Measurements from ENCODE around the gene TRAPPC10. TPM values are rescaled to one million over a fixed set of nuclear protein-coding genes. Genes with fewer than 3 reads are reported as not detected.

The TRAPPC10 gene
- total and polyA plus RNA-seq, 9 of the 15 experiments (the other 6 are each of a cell fraction or from before 2014, with no cell fraction given): 1.1 to 33.8 (median 24.3) TPM

DNA sequence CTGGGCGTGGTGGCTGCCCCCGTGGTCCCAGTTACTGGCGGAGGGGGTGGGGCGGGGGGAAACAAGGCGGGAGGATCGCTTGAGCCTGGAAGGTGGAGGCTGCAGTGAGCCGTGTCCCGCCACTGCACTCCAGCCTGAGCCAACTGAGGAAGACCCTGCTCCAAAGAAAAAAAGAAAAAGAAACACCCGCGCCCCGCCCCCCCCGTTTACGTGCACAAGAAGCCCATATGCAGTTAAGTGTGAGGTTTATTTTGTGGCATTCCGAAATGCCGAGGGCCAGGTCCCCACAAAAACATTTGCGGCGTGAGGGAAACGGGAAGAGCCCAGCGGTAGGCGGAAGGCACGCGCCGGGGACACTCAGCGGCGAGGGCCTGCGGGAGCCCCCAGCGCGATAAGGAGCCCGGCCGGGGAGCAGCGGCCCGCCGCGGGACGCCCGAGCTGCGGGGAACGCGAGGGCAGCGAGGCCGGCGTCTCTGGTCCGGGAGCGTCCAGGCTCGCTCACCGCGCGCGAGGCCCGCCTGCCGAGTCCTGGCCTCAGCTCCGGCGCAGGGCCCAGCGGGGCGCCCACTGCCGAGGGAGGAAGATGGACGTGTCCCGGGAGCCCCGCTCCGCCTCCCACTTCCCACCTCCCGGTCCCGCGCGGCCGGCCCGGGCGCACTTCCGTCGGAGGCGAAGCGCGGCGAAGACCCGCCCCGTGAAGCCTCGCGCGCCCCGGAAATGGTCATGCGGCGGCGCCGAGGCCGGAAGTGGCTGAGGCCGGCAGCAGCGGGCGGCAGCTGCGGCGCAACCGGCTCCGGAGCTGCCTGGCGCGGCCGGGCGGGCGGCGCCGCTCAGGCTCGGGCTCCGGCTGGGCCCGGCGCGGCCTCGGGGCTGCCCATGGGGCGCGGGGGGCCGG lies at the start of gene TRAPPC10 (continued):
- TF ChIP-seq, protein P1, sequence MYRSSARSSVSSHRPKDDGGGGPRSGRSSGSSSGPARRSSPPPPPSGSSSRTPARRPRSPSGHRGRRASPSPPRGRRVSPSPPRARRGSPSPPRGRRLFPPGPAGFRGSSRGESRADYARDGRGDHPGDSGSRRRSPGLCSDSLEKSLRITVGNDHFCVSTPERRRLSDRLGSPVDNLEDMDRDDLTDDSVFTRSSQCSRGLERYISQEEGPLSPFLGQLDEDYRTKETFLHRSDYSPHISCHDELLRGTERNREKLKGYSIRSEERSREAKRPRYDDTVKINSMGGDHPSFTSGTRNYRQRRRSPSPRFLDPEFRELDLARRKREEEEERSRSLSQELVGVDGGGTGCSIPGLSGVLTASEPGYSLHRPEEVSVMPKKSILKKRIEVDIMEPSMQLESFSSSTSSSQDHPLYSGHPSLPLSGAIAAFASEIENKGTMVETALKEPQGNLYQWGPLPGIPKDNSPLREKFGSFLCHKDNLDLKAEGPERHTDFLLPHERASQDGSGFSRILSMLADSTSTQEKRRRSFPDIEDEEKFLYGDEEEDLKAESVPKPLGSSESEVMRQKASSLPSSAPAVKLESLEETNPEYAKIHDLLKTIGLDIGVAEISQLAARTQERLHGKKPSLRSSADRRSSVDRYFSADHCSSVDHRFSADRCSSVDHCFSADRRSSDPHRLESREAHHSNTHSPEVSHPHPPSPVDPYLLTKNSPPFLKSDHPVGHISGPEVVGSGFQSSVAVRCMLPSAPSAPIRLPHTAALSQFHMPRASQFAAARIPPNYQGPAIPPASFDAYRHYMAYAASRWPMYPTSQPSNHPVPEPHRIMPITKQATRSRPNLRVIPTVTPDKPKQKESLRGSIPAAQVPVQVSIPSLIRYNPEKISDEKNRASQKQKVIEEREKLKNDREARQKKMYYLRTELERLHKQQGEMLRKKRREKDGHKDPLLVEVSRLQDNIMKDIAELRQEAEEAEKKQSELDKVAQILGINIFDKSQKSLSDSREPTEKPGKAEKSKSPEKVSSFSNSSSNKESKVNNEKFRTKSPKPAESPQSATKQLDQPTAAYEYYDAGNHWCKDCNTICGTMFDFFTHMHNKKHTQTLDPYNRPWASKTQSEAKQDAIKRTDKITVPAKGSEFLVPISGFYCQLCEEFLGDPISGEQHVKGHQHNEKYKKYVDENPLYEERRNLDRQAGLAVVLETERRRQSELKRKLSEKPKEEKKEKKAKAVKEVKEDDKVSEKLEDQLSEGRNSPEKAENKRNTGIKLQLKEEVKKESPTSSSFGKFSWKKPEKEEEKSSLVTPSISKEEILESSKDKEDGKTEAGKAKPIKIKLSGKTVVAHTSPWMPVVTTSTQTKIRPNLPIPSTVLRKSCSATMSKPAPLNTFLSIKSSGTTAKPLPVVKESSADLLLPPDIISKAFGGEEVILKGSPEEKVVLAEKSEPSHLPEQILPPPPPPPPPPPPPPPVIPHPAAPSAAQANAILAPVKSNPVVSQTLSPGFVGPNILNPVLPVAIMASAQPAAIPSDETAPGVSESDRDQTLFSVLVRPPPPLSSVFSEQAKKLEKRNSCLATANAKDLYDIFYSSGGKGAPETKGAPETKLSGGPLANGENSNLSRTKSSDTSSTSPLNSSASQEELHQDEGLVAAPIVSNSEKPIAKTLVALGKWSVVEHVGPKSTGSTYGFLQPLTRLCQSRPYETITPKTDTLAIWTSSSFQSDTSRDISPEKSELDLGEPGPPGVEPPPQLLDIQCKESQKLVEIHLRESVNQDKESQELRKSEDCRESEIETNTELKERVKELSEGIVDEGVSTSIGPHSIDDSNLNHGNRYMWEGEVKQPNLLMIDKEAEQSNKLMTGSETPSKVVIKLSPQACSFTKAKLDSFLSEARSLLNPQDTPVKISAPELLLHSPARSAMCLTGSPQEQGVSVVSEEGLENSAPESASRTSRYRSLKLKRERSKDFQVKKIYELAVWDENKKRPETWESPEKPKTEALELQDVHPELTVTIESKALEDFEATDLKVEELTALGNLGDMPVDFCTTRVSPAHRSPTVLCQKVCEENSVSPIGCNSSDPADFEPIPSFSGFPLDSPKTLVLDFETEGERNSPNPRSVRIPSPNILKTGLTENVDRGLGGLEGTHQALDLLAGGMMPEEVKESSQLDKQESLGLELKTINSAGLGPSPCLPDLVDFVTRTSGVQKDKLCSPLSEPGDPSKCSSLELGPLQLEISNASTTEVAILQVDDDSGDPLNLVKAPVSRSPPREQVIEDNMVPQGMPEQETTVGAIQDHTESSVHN (IDR thresholded peaks at IDR 0.05; ENCODE audit: borderline replicate concordance in 1 of 2, low read depth in 1 of 2): no peak
- TF ChIP-seq ZBTB8A (IDR thresholded peaks at IDR 0.05; ENCODE audit: partially characterized antibody) (no peak), FOXK1 (CRISPR knock-in tag; IDR thresholded peaks at IDR 0.05; ENCODE audit: borderline replicate concordance) (no peak), PTRF (tag; IDR thresholded peaks at IDR 0.05) (no peak), NR2C2 (CRISPR knock-in tag; IDR thresholded peaks at IDR 0.05) (peak; percentile 54; the same call in 1 of the 2 replicates), NR2C2 (tag; IDR thresholded peaks at IDR 0.05) (no peak), ZFPM2 (CRISPR knock-in tag; IDR thresholded peaks at IDR 0.05) (0 out of 2 replicates have a peak, but pooled peaks have one; percentile 30), ZNF23 (CRISPR knock-in tag; IDR thresholded peaks at IDR 0.05) (no peak), MAFK (IDR thresholded peaks at IDR 0.05; ENCODE audit: low read length) (no peak), NR4A1 (CRISPR knock-in tag; IDR thresholded peaks at IDR 0.05) (peak; percentile 91; the same call in 1 of the 2 replicates), NR4A1 (tag; IDR thresholded peaks at IDR 0.05) (no peak), CBX1 (IDR thresholded peaks at IDR 0.05; ENCODE audit: low read depth) (0 out of 2 replicates have a peak, but pooled peaks have one; percentile 44), FOXP1 (CRISPR knock-in tag; IDR thresholded peaks at IDR 0.05) (no peak), PHF8 (IDR thresholded peaks at IDR 0.05; ENCODE audit: borderline replicate concordance, low read length) (peak; percentile 95; the same call in 1 of the 2 replicates), MAZ (CRISPR knock-in tag; conservative IDR thresholded peaks at IDR 0.05 in 1 of 2, IDR thresholded peaks at IDR 0.05 in 1 of 2) (peak in 1 of 2 experiments; percentile 96; a peak in 3 of 4 replicates), ZC3H8 (IDR thresholded peaks at IDR 0.05) (no peak), NCOA6 (IDR thresholded peaks at IDR 0.05) (no peak), SMARCE1 (IDR thresholded peaks at IDR 0.05) (no peak; the same call in 1 of the 2 replicates)
- TF ChIP-seq, protein P2, sequence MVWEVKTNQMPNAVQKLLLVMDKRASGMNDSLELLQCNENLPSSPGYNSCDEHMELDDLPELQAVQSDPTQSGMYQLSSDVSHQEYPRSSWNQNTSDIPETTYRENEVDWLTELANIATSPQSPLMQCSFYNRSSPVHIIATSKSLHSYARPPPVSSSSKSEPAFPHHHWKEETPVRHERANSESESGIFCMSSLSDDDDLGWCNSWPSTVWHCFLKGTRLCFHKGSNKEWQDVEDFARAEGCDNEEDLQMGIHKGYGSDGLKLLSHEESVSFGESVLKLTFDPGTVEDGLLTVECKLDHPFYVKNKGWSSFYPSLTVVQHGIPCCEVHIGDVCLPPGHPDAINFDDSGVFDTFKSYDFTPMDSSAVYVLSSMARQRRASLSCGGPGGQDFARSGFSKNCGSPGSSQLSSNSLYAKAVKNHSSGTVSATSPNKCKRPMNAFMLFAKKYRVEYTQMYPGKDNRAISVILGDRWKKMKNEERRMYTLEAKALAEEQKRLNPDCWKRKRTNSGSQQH (CRISPR knock-in tag; IDR thresholded peaks at IDR 0.05): no peak

All from K562 (cell line).